Caki2 (cell line): ENCODE data around the gene NOL3. TPM values are rescaled to one million over a fixed set of nuclear protein-coding genes. Genes with fewer than 3 reads are reported as not detected.

ENCODE experiments used
- DNase-seq: peaks from one replicate; pipeline ENCODE4 v3.0.0-alpha.2; 2015; ENCODE audit warnings: low read depth
- in situ Hi-C: cut with HindIII; loops from 2 replicates; pipeline ENCODE4 v1.10.0; 2016; ENCODE audit warnings: low sequenced_read_pairs, low pct_unique_long_range_greater_than_20kb, mixed read lengths
- total RNA-seq: library from RNA; depleted of rRNA; stranded (reverse); fragments of >200 nt; shearing (Covaris generic); gene quantifications from 2 replicates; pipeline ENCODE4 v1.2.3, GENCODE V29; 2014; ENCODE audit warnings: low replicate concordance

NOL3 gene
- total RNA-seq, 1 experiment from 2014 or later: 120 TPM

- no peak for DNase-seq
- in situ Hi-C loops: no loop called here
Observed at GRCh38 chr16:67166110-67166547, 4.2 kb upstream of the NOL3 start.

GRCh38 chr16:67166598-67167168 is 3.7 kb upstream of the NOL3 start:
- DNase-seq: no peak
- in situ Hi-C loops: no loop called here

- no peak for DNase-seq
- in situ Hi-C loops: no loop called here
Observed at GRCh38 chr16:67167588-67167987, 2.8 kb upstream of the NOL3 start.

- no peak for DNase-seq
- in situ Hi-C loops: no loop called here
Observed at GRCh38 chr16:67169011-67169451, 1.3 kb upstream of the NOL3 start.

GRCh38 chr16:67169642-67170167 is 633 bp upstream of the NOL3 start:
- in situ Hi-C loops: no loop called here
- DNase-seq: no peak

GRCh38 chr16:67170949-67171649 is 761 bp downstream of the NOL3 start:
- peak; percentile 83 for DNase-seq

GRCh38 chr16:67173323-67173722 is 3.0 kb downstream of the NOL3 start:
- in situ Hi-C loops: no loop called here
- no peak for DNase-seq

More at GRCh38 chr16:67170949-67171649, 761 bp downstream of the NOL3 start:
- in situ Hi-C loops: no loop called here

- peak; percentile 88 for DNase-seq
- in situ Hi-C loops: no loop called here
Observed at GRCh38 chr16:67173808-67174705, 3.7 kb downstream of the NOL3 start.

GRCh38 chr16:67174706-67175231 is 4.4 kb downstream of the NOL3 start:
- in situ Hi-C loops: no loop called here
- DNase-seq: no peak

- no peak for DNase-seq
- in situ Hi-C loops: no loop called here
Observed at GRCh38 chr16:67176662-67177061, 6.3 kb downstream of the NOL3 start.

- DNase-seq: peak; percentile 72
- in situ Hi-C loops: no loop called here
Observed at GRCh38 chr16:67177743-67178699, 7.7 kb downstream of the NOL3 start.

- DNase-seq: no peak
- in situ Hi-C loops: no loop called here
Observed at GRCh38 chr16:67179421-67180080, 9.2 kb downstream of the NOL3 start.

GRCh38 chr16:67180166-67180565 is 9.8 kb downstream of the NOL3 start:
- in situ Hi-C loops: no loop called here
- DNase-seq: no peak

- no peak for DNase-seq
- in situ Hi-C loops: no loop called here
Observed at GRCh38 chr16:67181346-67181745, 11.0 kb downstream of the NOL3 start.

- in situ Hi-C loops: no loop called here
- DNase-seq: no peak
Observed at GRCh38 chr16:67182288-67182687, 11.9 kb downstream of the NOL3 start.

GRCh38 chr16:67183284-67183626 is 12.9 kb downstream of the NOL3 start:
- in situ Hi-C loops: no loop called here
- no peak for DNase-seq
